EL (cell line): ENCODE measurements around the gene PPP1R14D.

Experiments used
- DNase-seq: peaks from one replicate; pipeline ENCODE4 v3.0.0-alpha.2; 2016

Gene PPP1R14D

DNA sequence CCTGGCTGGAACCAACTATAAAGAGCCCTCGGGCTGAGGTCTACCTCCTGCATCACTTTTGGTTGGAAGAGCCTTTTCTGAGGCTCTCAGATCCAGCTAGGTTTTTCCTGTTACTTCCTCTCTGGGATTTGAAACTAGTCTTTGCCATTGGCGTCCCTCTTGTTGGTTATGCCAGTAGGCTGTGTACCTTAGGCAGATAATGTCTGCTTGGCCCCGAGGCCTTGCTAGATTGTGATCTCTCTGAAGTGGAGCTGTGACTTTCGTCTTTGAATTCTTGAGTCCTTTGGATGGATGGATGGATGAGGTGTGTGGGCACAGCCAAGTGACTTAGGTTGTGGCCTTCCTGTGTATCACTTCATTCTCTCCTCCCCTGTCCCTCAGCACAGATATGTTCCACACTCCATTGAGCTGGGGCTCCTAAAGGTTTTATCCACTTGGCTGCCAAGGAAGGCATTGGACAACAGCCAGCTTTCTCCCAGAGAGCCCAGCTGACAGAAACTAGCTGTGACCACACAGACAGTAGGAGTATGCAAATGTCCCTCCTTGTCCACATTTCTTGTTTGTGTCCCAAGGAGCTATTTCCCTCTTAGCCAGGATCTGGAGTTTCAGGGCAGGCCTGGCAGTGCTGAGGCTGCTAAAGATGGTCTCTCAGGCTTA lies 13.3 kb downstream of the PPP1R14D start:
- no peak for DNase-seq

DNA sequence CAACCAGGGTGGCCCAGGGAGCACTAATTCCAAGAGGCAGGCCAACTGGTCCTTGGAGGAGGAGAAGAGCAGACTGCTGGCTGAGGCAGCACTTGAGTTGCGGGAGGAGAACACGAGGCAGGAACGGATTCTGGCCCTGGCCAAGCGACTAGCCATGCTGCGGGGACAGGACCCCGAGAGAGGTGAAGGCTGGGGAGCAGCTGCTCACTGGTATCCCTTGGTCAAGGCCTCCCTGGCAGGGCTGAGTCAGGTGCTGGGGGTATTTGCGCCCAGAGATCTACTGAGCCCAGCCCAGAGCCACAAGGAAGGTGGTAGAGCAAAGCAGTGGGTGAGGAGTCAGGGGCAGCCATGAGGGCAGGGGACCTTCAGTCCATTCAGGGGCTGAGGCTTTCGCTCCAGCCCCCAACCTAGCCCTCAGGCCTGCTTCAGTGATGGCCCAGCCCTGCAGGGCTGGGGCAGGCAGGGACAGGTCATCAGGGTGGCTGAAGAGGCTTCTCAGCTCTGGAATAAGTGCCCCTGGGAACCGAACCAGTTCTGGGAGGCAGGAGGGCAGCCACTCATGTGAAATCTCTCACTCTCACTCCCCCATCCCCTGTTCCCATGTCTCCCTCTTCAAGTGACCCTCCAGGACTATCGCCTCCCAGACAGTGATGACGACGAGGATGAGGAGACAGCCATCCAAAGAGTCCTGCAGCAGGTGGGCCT lies 15.6 kb downstream of the PPP1R14D start:
- DNase-seq = no peak

DNA sequence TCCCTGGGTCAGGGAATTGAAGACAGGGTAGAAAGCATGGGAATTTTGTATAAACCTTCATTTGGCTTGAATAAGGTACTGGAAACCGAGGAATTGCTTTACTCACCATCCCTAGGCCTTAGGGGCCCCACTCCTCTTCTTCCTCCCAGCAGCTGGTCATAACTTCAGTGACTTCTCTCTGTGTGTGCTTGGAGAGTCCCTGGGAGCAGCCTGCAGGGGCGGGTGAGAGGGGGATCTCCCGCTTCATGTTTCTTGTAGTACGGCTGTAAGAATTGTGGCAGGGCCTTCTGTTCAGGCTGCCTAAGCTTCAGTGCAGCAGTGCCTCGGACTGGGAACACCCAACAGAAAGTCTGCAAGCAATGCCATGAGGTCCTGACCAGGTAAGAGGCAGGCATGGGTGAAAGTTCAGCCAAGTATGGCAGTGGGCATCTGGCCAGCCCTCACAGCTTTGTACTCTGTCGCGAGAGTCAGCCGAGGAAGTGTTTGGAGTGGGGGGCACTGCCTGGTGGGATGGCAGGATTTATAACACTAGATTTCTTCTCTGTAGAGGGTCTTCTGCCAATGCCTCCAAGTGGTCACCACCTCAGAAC lies 19.6 kb downstream of the PPP1R14D start:
- DNase-seq = no peak

DNA sequence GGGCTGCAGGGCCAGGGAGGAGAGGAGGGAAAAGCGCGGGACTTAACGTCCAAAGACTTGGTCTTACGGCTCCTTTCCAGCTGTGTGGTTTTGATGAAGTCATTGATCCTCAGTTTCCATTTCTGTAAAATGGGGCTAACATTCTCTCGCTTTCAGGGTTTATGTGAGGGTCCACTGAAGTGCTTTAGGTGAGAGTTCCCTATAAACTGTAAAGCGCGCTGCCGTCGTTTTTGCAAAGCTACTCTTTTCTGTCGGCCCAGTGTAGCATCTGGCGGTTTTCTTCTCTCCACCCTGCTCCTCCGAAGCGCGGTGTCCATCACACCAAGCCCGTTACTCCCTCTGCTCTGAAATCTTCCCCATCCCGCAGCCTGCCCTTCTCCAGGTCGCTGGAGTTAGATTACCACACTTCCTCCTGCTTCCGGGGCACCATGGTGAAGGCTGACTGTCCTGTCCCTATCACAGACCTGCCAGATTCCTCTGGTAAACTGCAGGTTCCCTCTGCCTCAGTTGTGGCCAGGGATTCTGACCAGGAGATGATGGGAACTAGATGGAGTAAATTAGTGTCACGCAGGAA lies 20.5 kb downstream of the PPP1R14D start:
- DNase-seq = peak; percentile 26

DNA sequence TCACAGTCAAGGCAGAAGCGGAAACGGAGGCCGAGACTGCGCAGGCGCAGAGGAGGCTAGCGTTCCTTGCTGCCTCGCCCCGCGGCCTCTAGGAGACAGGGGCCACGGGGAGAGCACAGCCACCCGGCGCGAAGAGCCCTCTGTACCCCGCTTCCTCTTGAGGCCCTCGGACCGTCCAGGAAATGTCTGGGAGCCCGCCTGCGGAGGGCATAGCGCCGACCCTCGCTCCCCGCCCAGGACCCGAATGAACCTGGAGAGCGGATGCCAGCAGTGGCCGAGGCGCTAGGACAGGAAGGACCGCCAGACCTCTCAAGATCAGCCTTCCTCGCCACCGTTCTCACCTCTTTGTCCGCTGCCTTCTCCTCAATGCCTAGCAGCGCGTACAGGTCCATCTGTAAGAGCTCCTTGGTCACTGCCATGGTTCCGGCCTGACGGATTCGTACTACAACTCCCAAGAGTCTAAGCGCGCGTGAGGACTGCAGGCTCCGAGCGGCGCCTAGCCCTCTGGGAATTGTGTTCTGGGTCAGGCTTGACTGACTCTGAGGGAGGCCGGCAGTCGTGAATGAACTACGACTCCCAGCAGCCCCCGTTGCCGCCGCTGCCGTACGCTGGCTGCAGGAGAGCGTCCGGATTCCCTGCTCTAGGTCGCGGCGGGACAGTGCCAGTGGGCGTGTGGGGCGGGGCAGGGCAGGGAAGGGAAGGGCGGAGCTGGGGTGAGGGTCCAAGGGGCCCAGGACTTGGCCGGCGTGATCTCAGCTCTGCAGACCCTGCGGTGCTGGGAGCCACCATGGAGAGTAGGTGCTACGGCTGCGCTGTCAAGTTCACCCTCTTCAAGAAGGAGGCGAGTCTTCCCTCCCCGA lies 21.2 kb downstream of the PPP1R14D start, which contains the start of the genes DNAJC17 and ZFYVE19:
Gene DNAJC17 (minus strand): TSS at position 446 of the 860 bp plus-strand sequence. CDS start 27 bp downstream, at position 419.
Gene ZFYVE19 (plus strand): TSS at position 62 of the 860 bp plus-strand sequence. CDS start 501 bp downstream, at position 563.
- DNase-seq = peak; percentile 98

DNA sequence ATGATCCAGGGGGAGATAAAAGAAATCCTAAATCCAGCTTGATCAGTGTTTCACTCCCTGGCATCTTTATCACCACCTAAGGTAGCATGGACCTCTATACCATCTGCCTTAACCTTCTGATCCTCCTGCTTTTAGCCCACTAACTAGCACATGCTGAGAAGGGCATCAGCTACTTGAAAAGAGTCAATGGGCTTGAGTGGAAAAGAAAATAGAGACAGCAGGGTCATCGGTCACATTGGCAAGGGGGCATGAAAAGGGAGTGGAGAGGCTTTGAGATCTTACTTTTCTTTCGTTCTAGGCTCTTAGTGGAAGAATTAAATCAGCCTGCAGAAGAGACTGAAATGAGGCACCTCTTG lies 21.9 kb downstream of the PPP1R14D start:
- no peak for DNase-seq

GRCh38 chr15:40803688-40804087 lies 24.8 kb downstream of the PPP1R14D start:
- DNase-seq = no peak

GRCh38 chr15:40803076-40803475 lies 25.4 kb downstream of the PPP1R14D start:
- no peak for DNase-seq

DNA sequence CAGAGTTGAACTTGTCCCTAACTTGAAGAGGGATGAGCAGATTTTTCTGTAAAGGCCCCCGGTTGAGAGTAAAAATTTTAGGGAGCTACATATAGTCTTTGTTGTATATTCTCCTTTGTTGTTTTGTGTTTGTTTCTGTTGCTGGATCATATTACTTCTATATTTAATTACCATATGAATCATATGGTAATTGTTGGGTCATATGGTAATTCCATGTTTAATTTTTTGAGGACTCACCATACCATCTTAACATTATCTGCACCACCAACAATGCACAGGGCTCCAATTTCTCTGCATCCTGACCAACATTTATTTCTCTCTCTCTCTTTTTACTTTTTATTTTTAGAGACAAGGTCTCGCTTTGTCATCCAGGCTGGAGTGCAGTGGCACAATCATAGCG lies 29.0 kb downstream of the PPP1R14D start:
- no peak for DNase-seq

DNA sequence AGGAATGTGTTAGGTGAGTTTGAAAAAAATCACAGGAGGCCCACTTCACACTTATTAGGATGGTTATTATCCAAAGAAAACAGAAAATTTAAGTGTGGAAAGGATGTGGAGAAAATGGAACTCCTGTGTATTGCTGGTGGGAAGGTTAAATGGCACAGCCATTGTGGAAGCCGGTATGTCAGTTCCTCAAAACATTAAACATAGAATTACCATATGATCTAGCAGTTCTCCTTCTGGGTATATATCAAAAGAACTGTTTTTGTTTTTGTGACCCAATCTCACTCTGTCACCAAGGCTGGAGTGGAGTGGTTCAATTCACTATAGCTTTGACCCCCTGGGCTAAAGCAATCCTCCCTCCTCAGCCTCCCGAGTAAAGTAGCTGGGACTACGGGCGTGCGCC lies 32.0 kb downstream of the PPP1R14D start:
- no peak for DNase-seq

- DNase-seq = no peak
Measured at GRCh38 chr15:40796041-40796440, 32.5 kb downstream of the PPP1R14D start.

DNA sequence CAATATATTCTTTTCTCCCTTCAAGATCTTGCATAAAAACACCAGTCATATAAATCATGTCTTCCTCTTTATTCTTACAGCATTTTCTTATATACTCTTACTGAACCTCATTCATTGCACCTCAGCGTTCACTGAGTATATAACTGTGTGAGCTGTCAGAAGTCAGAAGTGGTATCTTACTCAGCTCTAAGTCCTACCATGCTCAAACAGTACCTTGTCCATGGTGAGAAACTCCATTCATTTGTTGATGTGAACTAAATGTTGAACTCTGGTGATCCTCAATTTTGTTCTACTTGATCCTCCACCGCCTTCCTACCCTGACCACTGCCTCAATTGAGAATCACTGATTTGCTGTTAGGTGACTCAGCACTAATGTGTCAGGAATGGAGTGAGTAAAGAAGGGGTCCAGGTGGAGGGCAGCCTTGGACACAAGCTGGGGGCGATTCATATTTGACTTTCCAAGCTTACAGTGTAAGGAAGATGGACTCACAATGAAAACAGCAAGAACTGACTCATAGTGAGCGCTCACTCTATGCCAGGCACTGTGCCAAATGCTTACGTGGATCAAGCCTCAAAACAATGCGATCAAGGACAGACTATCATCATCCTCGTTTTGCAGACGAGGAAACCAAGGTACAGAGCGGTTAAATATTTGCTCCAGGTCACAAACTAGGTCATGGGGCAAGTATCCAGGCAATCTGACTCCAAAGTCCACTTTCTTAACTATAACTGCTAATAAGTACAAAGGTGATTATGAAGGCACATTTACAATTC lies 35.1 kb downstream of the PPP1R14D start:
- peak; percentile 93 for DNase-seq

DNA sequence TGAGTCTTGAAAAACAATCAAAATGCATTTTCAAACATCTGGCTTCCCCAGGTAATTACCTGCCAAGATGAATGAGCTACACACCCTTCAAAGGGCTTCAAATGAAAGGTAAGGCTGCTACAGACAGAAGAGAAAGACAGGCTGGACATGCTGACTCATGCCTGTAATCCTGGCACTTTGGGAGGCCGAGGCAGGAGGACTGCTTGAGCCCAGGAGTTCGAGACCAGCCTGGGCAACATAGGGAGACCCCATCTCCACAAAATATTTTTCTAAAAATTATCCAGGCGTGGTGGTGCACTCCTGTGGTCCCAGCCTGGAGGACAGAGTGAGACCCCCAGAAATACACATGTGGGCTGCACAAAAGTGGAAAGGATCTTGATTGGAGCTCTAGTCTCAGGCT lies 36.1 kb downstream of the PPP1R14D start:
- DNase-seq = no peak

DNA sequence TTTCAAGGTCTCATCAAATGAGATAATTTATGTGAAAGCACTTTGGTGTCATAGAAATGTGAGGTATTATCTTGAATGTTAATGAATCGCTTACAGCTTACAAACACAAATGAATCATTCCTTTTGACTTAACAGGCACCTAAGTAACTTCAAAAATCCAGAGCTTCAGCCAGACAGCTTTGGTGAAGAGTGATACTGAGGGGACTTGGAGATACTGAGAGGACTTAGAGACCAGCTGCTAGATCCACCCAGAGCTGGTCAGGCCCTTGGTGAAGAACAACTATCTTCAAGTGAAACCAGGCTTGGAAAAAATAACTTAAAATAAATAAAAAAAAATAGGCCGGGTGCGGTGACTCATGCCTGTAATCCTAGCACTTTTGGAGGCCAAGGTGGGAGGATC lies 37.8 kb downstream of the PPP1R14D start:
- DNase-seq = no peak

- DNase-seq = no peak
Measured at GRCh38 chr15:40789999-40790398, 38.5 kb downstream of the PPP1R14D start.

GRCh38 chr15:40789119-40789518 lies 39.4 kb downstream of the PPP1R14D start:
- no peak for DNase-seq

DNA sequence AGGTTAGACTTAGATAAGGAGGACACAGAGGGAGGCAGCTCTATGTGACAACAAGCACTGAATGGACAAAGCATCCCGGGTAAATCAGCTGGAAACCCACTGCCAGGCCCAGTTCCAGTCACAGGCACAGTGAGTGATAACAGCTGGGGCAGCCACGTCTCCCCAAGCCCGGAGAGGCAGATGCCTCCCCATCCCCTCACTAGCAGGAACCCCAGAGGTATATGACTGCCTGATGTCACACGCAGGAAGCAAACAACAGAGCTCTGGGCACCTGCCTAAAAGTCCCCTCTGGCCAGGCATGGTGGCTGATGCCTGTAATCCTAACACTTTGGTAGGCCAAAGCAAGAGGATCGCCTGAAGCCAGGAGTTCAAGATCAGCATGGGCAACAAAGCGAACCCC lies 40.5 kb downstream of the PPP1R14D start:
- DNase-seq = no peak

DNA sequence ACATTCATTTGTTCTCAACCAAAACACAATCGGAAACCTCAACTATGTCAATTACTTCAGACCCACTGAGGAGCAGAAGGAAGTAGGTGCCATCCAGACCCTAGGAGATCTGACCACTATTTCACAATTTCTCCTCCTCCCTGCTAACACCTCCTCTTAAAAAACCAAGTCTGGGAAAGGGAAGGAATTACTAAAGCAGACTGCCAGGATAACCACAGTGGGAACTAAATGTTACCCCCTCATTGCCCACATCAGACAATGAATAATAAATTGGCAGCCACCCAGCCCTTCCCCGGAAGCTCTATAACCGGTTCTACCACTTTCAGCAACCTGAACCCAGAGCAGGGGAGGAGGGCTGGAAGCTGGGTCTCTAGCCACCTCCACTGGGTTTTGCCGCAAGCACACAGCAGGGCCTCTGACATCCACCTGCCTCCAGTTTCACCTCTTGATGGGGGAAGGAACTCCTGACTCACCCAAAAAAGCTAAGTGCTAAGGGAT lies 41.1 kb downstream of the PPP1R14D start:
- DNase-seq = peak; percentile 81

DNA sequence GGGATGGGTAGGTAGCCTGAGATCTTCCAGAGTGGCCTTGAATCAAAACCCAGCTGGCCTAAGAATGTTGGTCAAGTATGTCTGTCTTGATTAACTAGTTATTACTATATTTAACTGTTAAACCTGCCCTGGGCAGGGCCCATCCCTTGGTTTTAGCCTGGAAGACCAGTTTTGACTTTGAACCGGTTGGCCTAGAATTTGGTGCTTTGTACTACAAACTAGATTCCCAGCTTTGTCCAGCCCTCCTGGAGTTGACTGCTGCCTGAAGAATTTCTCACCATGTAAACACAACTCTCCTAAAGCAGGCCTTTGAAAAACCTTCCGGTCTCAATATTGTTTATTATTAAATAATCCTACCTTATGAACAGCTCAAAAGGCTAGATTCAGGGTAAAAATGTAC lies 42.7 kb downstream of the PPP1R14D start:
- no peak for DNase-seq

- DNase-seq = no peak
Measured at GRCh38 chr15:40785164-40785563, 43.3 kb downstream of the PPP1R14D start.

- DNase-seq = peak; percentile 23
Measured at GRCh38 chr15:40782609-40783227, 45.8 kb downstream of the PPP1R14D start.
